ENCODE results near the gene F5.

Gene F5

DNA sequence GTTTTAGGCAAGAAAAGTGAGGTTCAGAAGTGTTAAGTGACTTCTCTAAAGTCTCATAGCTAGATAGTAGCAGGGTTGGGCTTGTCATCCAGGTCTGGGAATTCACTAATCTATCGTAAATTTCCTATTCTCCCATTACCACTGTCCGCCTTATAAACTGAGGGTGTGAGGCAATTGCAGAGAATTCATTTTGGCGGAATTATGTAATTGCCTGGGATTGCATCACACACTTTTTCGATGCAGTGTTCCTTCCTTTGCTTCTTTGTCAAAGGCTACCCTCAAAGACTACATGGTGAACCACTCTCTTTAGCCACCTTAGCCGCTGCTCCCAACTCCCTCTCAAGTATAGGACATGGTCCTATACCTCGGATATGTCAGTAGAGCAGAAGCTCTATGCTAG, 24.6 kb upstream of the F5 start:
- Histone ChIP-seq H3K27ac (ENCODE audit: low read depth, low read length) (no peak overlapping the region), H3K4me1 (ENCODE audit: control insufficient read depth, insufficient read depth, low read length) (no peaks in the 10 kb centered on the region), H3K36me3 (ENCODE audit: control insufficient read depth, insufficient read depth, low read length) (no peaks in the 10 kb centered on the region), H3K9me3 (ENCODE audit: control insufficient read depth, insufficient read depth, low read length) (no peaks in the 10 kb centered on the region), H3K4me3 (ENCODE audit: low read depth, low read length) (no peak overlapping the region), H3K27me3 (ENCODE audit: control insufficient read depth, insufficient read depth, low read length) (no peaks in the 10 kb centered on the region), H3K9ac (ENCODE audit: low read depth, low read length) (no peak overlapping the region)

GRCh38 chr1:169610108-169610507, 23.8 kb upstream of the F5 start:
- Histone ChIP-seq H3K36me3 (ENCODE audit: control insufficient read depth, insufficient read depth, low read length) (no peaks in the 10 kb centered on the region), H3K9ac (ENCODE audit: low read depth, low read length) (no peak overlapping the region), H3K9me3 (ENCODE audit: control insufficient read depth, insufficient read depth, low read length) (no peaks in the 10 kb centered on the region), H3K27ac (ENCODE audit: low read depth, low read length) (no peak overlapping the region), H3K4me1 (ENCODE audit: control insufficient read depth, insufficient read depth, low read length) (no peaks in the 10 kb centered on the region), H3K27me3 (ENCODE audit: control insufficient read depth, insufficient read depth, low read length) (no peaks in the 10 kb centered on the region), H3K4me3 (ENCODE audit: low read depth, low read length) (no peak overlapping the region)

DNA sequence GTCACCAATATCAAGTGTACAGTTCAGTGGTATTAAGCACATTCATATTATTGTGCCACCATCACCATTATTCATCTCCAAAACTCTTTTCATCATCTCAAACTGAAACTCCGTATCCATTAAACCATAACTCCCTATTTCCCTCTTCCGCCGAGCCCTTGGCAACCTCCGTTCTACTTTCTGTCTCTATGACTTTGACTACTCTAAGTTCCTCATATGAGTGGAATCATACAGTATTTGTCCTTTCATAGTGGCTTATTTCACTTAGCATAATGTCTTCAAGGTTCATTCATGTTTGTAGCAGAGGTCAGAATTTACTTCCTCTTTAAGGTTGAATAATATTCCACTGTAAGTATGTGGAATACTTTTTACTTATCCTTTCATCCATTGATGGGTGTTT, 21.9 kb upstream of the F5 start:
- Histone ChIP-seq H3K27ac (ENCODE audit: low read depth, low read length) (no peak overlapping the region), H3K9me3 (ENCODE audit: control insufficient read depth, insufficient read depth, low read length) (no peaks in the 10 kb centered on the region), H3K4me3 (ENCODE audit: low read depth, low read length) (no peak overlapping the region), H3K36me3 (ENCODE audit: control insufficient read depth, insufficient read depth, low read length) (no peaks in the 10 kb centered on the region), H3K27me3 (ENCODE audit: control insufficient read depth, insufficient read depth, low read length) (no peaks in the 10 kb centered on the region), H3K9ac (ENCODE audit: low read depth, low read length) (no peak overlapping the region), H3K4me1 (ENCODE audit: control insufficient read depth, insufficient read depth, low read length) (no peaks in the 10 kb centered on the region)

DNA sequence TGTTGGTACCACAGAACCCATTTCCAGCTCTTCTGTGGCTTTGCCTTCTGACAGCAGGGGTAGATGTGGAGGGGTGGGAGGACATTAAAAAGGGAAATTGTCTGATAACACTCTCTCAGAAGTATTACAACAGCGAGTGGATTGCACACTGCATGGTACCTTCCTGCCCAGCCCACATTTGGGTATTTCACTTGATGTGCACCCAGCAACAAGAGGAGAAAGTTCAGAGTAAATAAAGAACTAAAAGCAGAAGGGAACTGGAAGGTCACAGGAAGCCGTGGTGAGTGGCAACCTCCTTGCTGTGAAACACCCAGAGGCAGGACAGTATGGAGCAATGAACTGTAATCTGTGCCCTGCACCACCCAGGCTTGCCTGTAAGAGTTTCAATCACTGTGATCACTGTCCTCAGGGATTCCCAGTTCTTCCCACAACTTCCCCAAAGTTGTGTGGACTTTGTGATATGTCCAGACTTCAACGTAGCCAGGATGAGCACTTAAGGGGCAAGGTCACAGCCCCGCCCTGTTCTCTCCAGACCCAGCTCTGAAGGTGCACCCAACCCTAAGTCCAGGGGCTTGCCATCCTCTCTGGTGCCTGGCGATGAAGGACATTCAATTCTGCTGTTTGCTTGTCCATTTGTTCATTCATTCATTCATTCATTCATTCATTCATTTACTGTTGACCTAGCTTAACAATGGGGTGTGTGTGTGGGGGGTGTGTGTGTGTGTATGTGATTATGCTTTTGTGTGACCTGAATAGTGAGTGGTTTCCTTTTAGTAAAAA, 18.7 kb upstream of the F5 start:
- Histone ChIP-seq H3K9me3 (ENCODE audit: control insufficient read depth, insufficient read depth, low read length) (no peaks in the 10 kb centered on the region), H3K4me3 (ENCODE audit: low read depth, low read length) (no peak overlapping the region), H3K36me3 (ENCODE audit: control insufficient read depth, insufficient read depth, low read length) (no peaks in the 10 kb centered on the region), H3K9ac (ENCODE audit: low read depth, low read length) (no peak overlapping the region), H3K27me3 (ENCODE audit: control insufficient read depth, insufficient read depth, low read length) (no peaks in the 10 kb centered on the region), H3K27ac (ENCODE audit: low read depth, low read length) (no peak overlapping the region), H3K4me1 (ENCODE audit: control insufficient read depth, insufficient read depth, low read length) (no peaks in the 10 kb centered on the region)

DNA sequence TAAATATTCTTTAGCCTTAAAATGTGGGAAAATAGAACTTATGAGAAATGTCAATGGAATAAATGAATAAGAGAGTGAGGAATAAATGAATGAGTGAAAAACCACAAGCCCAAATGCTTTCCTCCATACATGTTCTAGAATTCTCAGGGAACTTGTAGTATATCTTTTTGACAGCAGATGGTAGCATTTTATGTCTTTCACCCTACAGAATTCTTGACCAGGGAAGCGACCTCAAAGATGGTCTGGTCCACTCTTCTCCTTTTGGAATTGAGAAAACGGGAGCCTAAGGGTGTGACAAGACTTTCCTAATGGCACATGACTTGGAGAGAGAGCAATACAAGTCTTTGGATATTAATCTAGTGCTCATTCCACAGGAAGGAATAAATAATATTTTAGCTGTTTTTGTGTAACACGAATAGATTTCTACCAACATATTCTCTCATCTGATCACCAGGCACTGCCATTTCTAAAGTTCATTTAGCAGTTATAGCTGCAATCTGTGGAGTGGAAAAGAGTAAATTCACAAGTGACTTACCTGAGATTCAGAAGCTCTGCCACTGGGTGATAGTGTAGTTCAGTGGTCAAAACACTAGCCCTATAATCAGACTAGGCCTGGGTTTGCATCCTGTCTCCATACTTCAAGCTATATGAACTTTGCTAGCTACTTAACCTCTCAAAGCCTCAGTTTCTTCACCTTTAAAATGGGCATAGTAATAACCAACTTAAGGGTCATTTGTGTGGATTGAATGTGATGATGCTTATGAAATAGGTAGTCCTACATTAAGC, 15.0 kb upstream of the F5 start:
- no peaks in the 10 kb centered on the region for H3K27me3 ChIP-seq (ENCODE audit: control insufficient read depth, insufficient read depth, low read length)
- H3K4me3 ChIP-seq (ENCODE audit: low read depth, low read length): no peak overlapping the region
- H3K27ac ChIP-seq (ENCODE audit: low read depth, low read length): no peak overlapping the region
- no peaks in the 10 kb centered on the region for H3K4me1 ChIP-seq (ENCODE audit: control insufficient read depth, insufficient read depth, low read length)
- no peaks in the 10 kb centered on the region for H3K9me3 ChIP-seq (ENCODE audit: control insufficient read depth, insufficient read depth, low read length)
- H3K9ac ChIP-seq (ENCODE audit: low read depth, low read length): no peak overlapping the region
- H3K36me3 ChIP-seq (ENCODE audit: control insufficient read depth, insufficient read depth, low read length): no peaks in the 10 kb centered on the region

GRCh38 chr1:169595764-169596711, 9.8 kb upstream of the F5 start:
- Histone ChIP-seq H3K27ac (ENCODE audit: low read depth, low read length) (no peak overlapping the region), H3K27me3 (ENCODE audit: control insufficient read depth, insufficient read depth, low read length) (no peaks in the 10 kb centered on the region), H3K4me3 (ENCODE audit: low read depth, low read length) (no peak overlapping the region), H3K36me3 (ENCODE audit: control insufficient read depth, insufficient read depth, low read length) (no peaks in the 10 kb centered on the region), H3K4me1 (ENCODE audit: control insufficient read depth, insufficient read depth, low read length) (no peaks in the 10 kb centered on the region), H3K9ac (ENCODE audit: low read depth, low read length) (no peak overlapping the region), H3K9me3 (ENCODE audit: control insufficient read depth, insufficient read depth, low read length) (no peaks in the 10 kb centered on the region)

GRCh38 chr1:169594391-169594790, 8.1 kb upstream of the F5 start:
- H3K4me1 ChIP-seq (ENCODE audit: control insufficient read depth, insufficient read depth, low read length): no peaks in the 10 kb centered on the region
- no peak overlapping the region for H3K27ac ChIP-seq (ENCODE audit: low read depth, low read length)
- H3K9me3 ChIP-seq (ENCODE audit: control insufficient read depth, insufficient read depth, low read length): no peaks in the 10 kb centered on the region
- H3K9ac ChIP-seq (ENCODE audit: low read depth, low read length): no peak overlapping the region
- no peaks in the 10 kb centered on the region for H3K36me3 ChIP-seq (ENCODE audit: control insufficient read depth, insufficient read depth, low read length)
- H3K4me3 ChIP-seq (ENCODE audit: low read depth, low read length): no peak overlapping the region
- H3K27me3 ChIP-seq (ENCODE audit: control insufficient read depth, insufficient read depth, low read length): no peaks in the 10 kb centered on the region

- 0 out of 2 replicates have a peak, but pooled peaks cover 5% of the 10 kb centered on the region for H3K4me1 ChIP-seq (ENCODE audit: control insufficient read depth, insufficient read depth, low read length)
- no peak overlapping the region for H3K27ac ChIP-seq (ENCODE audit: low read depth, low read length)
- no peaks in the 10 kb centered on the region for H3K9me3 ChIP-seq (ENCODE audit: control insufficient read depth, insufficient read depth, low read length)
- no peak overlapping the region for H3K9ac ChIP-seq (ENCODE audit: low read depth, low read length)
- peaks cover 2% of the 10 kb centered on the region; the same call in 1 of the 2 replicates for H3K27me3 ChIP-seq (ENCODE audit: control insufficient read depth, insufficient read depth, low read length)
- no peaks in the 10 kb centered on the region for H3K36me3 ChIP-seq (ENCODE audit: control insufficient read depth, insufficient read depth, low read length)
- no peak overlapping the region for H3K4me3 ChIP-seq (ENCODE audit: low read depth, low read length)
Measured at GRCh38 chr1:169590932-169591331, 4.7 kb upstream of the F5 start.

- no peaks in the 10 kb centered on the region for H3K36me3 ChIP-seq (ENCODE audit: control insufficient read depth, insufficient read depth, low read length)
- no peak overlapping the region for H3K4me3 ChIP-seq (ENCODE audit: low read depth, low read length)
- no peak overlapping the region for H3K27ac ChIP-seq (ENCODE audit: low read depth, low read length)
- no peak overlapping the region for H3K9ac ChIP-seq (ENCODE audit: low read depth, low read length)
- H3K9me3 ChIP-seq (ENCODE audit: control insufficient read depth, insufficient read depth, low read length): no peaks in the 10 kb centered on the region
- 0 out of 2 replicates have a peak, but pooled peaks cover 5% of the 10 kb centered on the region for H3K4me1 ChIP-seq (ENCODE audit: control insufficient read depth, insufficient read depth, low read length)
- H3K27me3 ChIP-seq (ENCODE audit: control insufficient read depth, insufficient read depth, low read length): peaks cover 10% of the 10 kb centered on the region; the same call in 1 of the 2 replicates
Measured at GRCh38 chr1:169588785-169589485, 2.7 kb upstream of the F5 start.

DNA sequence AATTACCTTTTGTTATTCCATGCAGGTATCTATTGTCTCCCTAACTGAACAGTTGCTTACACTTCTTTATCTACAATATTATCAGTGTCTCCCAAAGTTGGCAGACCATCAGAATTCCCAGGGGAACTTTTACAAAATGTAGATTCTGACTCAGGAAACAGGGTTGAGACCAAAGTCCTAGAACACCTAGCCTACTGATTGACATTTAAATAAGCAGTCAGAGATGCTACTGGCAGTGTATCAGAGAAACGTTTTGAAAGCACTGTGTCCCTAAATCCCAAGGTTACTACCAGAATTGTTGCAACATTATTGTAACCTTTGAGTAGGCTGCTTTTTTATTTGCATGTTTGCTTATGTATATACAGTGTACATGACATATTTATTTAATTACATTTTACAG, 1.8 kb upstream of the F5 start:
- H3K4me3 ChIP-seq (ENCODE audit: low read depth, low read length): no peak overlapping the region
- no peaks in the 10 kb centered on the region for H3K9me3 ChIP-seq (ENCODE audit: control insufficient read depth, insufficient read depth, low read length)
- peaks cover 10% of the 10 kb centered on the region; the same call in 1 of the 2 replicates for H3K27me3 ChIP-seq (ENCODE audit: control insufficient read depth, insufficient read depth, low read length)
- no peaks in the 10 kb centered on the region for H3K36me3 ChIP-seq (ENCODE audit: control insufficient read depth, insufficient read depth, low read length)
- H3K4me1 ChIP-seq (ENCODE audit: control insufficient read depth, insufficient read depth, low read length): 0 out of 2 replicates have a peak, but pooled peaks cover 5% of the 10 kb centered on the region
- no peak overlapping the region for H3K27ac ChIP-seq (ENCODE audit: low read depth, low read length)
- no peak overlapping the region for H3K9ac ChIP-seq (ENCODE audit: low read depth, low read length)

Data from HUES48 (cell line).